ENCODE results near the gene GPATCH1. TPM values are rescaled to one million over a fixed set of nuclear protein-coding genes. Genes with fewer than 3 reads are reported as not detected.
"Not testable (repeated sequence)": the region's sequence is repeated elsewhere in the genome, so short reads cannot be mapped to it uniquely, and the experiment has no call there.

The GPATCH1 gene
- total RNA-seq, 1 donor from 2014 or later: 4.0 TPM

- DNase-seq (ENCODE audit: low spot score) (no peak), ATAC-seq (peak; percentile 53)
Observed at GRCh38 chr19:33156334-33156733, 75.4 kb downstream of the GPATCH1 start.

DNA sequence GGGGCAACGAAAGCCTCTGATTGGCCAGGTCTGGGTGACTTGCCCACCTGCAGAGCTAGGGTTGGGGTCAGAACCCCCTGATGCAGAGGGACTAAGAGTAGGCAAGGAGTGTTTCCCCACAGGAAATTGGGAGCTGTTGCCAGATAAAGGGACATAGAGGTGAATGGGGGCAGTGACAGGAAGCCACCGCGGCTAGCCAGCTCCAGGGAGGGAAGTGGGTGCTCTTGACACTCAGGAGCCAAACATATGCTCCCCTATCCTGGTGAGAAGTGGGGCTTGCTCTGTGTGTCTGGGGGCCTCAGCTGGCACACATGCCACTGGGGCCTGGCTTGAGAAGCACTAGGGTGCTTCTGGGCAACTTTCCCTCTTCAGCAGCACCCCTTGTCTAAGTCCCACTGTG lies 76.9 kb downstream of the GPATCH1 start:
- no peak for DNase-seq (ENCODE audit: low spot score)

DNA sequence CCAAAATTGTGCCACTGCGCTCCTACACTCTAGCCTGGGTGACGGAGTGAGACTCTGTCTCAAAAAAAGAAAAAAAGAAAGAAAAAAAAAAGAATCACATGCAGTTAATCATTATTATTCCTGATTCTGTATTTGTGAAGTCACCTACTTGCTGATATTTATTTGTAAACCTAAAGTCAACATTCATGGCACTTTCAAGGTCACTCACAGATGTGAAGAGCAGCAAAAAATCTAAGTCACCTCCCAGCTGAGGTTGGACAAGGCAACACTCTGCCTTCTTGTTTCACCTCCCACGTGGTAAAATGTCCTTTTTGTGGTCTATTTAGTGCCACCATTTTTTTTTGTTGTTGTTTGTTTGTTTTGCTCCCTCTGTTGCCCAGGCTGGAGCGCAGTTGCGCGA lies 77.4 kb downstream of the GPATCH1 start:
- DNase-seq (ENCODE audit: low spot score): no peak
- peak; percentile 72 for ATAC-seq

More for the DNA sequence above, 76.9 kb downstream of the GPATCH1 start:
- ATAC-seq: peak; percentile 31

- no peak for ATAC-seq
- no peak for DNase-seq (ENCODE audit: low spot score)
Observed at GRCh38 chr19:33159149-33159548, 78.2 kb downstream of the GPATCH1 start.

DNA sequence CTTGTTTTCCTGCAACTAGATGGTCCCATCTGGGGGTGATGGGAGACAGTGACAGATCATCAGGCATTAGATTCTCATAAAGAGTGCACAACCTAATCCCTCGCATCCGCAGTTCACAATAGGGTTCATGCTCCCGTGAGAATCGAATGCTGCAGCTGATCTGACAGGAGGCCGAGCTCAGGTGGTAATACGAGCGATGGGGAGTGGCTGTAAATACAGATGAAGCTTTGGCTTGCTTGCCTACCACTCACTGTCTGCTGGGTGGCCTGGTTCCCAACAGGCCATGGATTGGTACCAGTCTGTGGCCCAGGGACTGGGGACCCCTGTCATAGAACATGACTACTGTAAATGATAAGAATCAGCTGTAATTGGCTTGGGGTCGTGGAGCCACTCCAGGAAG lies 78.9 kb downstream of the GPATCH1 start:
- ATAC-seq (no peak), DNase-seq (ENCODE audit: low spot score) (no peak)

DNA sequence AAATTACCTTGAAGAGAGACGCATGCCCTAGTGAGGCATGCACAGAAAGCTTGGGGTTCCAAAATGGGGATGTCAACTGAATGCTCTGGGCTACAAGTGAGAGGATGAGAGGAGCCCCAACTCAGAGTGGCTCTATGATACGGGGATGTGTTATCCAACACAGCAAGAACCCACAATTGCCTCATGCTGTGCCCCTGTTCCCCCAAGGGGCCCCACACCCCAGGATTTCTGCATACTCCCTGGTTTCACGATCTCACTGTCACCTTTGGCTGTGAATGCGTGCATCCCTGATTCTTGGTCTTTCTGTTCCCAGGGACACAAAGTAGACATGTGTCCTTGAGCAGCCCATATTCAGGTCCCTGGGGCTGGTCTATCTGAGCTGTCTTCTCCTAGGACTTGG lies 80.2 kb downstream of the GPATCH1 start:
- no peak for DNase-seq (ENCODE audit: low spot score)
- ATAC-seq: no peak

- no peak for ATAC-seq
- DNase-seq (ENCODE audit: low spot score): no peak
Observed at GRCh38 chr19:33163481-33163880, 82.5 kb downstream of the GPATCH1 start.

GRCh38 chr19:33166037-33166436 lies 85.1 kb downstream of the GPATCH1 start:
- ATAC-seq; DNase-seq (ENCODE audit: low spot score): not testable (repeated sequence)

DNA sequence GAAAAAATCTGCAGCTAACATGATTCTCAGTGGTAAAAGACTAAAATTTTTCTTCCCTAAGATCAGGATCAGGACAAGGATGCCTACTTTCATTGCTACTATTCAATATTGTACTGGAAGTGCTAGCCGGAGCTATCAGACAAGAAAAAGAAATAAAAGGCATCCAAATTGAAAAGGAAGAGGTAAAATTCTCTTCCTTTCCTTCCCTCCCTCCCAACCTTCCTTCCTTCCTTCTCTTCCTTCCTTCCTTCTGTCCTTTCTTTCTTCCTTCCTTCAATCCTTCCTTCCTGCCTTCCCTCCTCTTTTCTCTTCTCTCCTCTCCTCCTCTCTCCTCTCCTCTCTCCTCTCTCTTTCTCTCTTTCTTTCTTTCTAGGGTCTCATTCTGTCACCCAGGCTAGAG lies 86.5 kb downstream of the GPATCH1 start:
- ATAC-seq: no peak

GRCh38 chr19:33168528-33168927 lies 87.5 kb downstream of the GPATCH1 start:
- ATAC-seq: no peak
- no peak for DNase-seq (ENCODE audit: low spot score)

More for the DNA sequence above, 86.5 kb downstream of the GPATCH1 start:
- DNase-seq (ENCODE audit: low spot score): no peak

GRCh38 chr19:33171222-33171795 lies 90.3 kb downstream of the GPATCH1 start:
- ATAC-seq: no peak
- no peak for DNase-seq (ENCODE audit: low spot score)

DNA sequence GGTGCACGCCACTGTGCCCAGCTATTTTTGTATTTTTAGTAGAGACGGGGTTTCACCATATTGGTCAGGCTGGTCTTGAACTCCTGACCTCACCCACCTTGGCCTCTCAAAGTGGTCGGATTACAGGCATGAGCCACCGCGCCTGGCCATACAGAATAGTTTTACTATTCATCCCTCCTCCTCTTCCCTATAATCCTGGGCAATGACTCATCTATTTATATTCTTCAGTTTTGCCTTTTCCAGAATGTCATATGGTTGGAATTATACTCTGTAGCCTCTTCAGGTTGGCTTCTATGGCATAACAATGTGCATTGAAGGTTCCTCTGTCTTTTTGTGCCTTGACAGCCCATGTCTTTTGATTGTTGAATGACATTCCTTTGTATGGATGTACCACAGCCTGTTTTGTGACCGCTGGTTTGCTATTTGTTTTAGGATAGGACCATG lies 91.0 kb downstream of the GPATCH1 start:
- ATAC-seq (no peak), DNase-seq (ENCODE audit: low spot score) (no peak)

GRCh38 chr19:33174186-33174585 lies 93.2 kb downstream of the GPATCH1 start:
- ATAC-seq: no peak
- no peak for DNase-seq (ENCODE audit: low spot score)

DNA sequence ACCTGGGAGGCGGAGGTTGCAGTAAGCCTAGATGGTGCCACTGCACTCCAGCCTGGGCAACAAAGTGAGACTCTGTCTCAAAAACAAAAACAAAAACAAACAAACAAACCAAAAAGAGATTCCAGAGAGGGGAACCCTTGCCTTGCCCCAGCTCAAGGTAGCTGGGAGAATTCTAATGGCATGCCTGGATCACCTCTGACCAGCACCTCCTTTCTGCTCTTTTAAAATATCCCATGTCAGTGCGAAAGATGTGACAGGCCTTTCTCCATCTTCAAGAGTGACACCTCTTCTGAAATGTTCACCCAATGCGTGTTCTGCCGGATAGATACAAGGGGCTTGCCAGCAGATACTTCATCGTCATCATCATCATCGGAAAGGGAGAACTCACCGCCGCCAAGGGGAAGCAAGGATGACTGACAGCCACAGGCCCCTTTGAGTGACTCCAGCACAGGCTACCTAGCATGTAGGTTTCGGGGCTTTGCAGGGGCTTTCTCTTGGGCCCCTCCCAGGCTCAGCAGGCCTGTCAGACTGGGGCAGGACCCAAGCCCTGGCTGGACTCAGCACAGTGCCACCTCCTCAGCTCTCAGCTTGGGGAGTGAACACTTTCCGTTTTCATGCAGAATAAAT lies 94.3 kb downstream of the GPATCH1 start:
- no peak for DNase-seq (ENCODE audit: low spot score)
- no peak for ATAC-seq

- DNase-seq (ENCODE audit: low spot score) (no peak), ATAC-seq (peak; percentile 1)
Observed at GRCh38 chr19:33175886-33176669, 95.1 kb downstream of the GPATCH1 start.

GRCh38 chr19:33176670-33177416 lies 95.9 kb downstream of the GPATCH1 start:
- ATAC-seq (peak; percentile 91), DNase-seq (ENCODE audit: low spot score) (peak; percentile 99)

- ATAC-seq (peak; percentile 36), DNase-seq (ENCODE audit: low spot score) (no peak)
Observed at GRCh38 chr19:33177417-33177979, 96.5 kb downstream of the GPATCH1 start.

Data from left lobe of liver (tissue), 2 donors.